OCI-LY1 (cell line): ENCODE results near the gene GRK1.

ENCODE experiments used
- H2AFZ ChIP-seq: fragments of 200-600 bp; sonication (generic), shearing (Covaris generic); 2 replicates; pipeline ENCODE4 v1.6.0; 2014; ENCODE audit warnings: antibody characterized with exemption, mild to moderate bottlenecking, low read length
- H3F3A ChIP-seq: fragments of 200-600 bp; sonication (generic), shearing (Covaris generic); 2 replicates; pipeline ENCODE4 v1.6.0; 2014; ENCODE audit warnings: mild to moderate bottlenecking, antibody characterized with exemption, low read length, moderate library complexity; ENCODE audit not compliant: insufficient read depth
- H3K27ac ChIP-seq: fragments of 200-600 bp; sonication (generic); 2 replicates; pipeline ENCODE4 v1.5.1; 2014; ENCODE audit warnings: low read length, mixed run types, mild to moderate bottlenecking, low read depth; ENCODE audit not compliant: poor library complexity, severe bottlenecking
- H3K27me3 ChIP-seq: fragments of 200-600 bp; sonication (generic); 2 replicates; pipeline ENCODE4 v1.6.0; 2014; ENCODE audit warnings: antibody characterized with exemption, mild to moderate bottlenecking, low read length, moderate library complexity; ENCODE audit not compliant: insufficient read depth
- H3K36me3 ChIP-seq: fragments of 200-600 bp; sonication (generic); 2 replicates; pipeline ENCODE4 v1.6.1; 2014; ENCODE audit warnings: mild to moderate bottlenecking, antibody characterized with exemption, low read length, moderate library complexity, mixed read lengths; ENCODE audit not compliant: insufficient read depth
- H3K4me1 ChIP-seq: fragments of 200-600 bp; sonication (generic); 2 replicates; pipeline ENCODE4 v1.5.1; 2014; ENCODE audit warnings: mild to moderate bottlenecking, low read length, moderate library complexity; ENCODE audit not compliant: insufficient read depth, severe bottlenecking
- H3K4me2 ChIP-seq: fragments of 200-600 bp; sonication (generic), shearing (Covaris generic); 2 replicates; pipeline ENCODE4 v1.6.1; 2014; ENCODE audit warnings: low read length
- H3K4me3 ChIP-seq: fragments of 200-600 bp; sonication (generic); 2 replicates; pipeline ENCODE4 v1.5.1; 2014; ENCODE audit warnings: low read length, low read depth, mild to moderate bottlenecking, mixed read lengths; ENCODE audit not compliant: poor library complexity, severe bottlenecking
- H3K79me2 ChIP-seq: fragments of 200-600 bp; shearing (Covaris generic); 2 replicates; pipeline ENCODE4 v1.6.1; 2016; ENCODE audit warnings: mixed run types, low read length, mixed read lengths; ENCODE audit not compliant: insufficient read depth
- H3K9ac ChIP-seq: fragments of 200-600 bp; sonication (generic), shearing (Covaris generic); 2 replicates; pipeline ENCODE4 v1.6.1; 2014; ENCODE audit warnings: mild to moderate bottlenecking, low read length, mixed read lengths
- H3K9me2 ChIP-seq: fragments of 200-600 bp; sonication (generic), shearing (Covaris generic); 2 replicates; pipeline ENCODE4 v1.6.1; 2014; ENCODE audit warnings: low read depth, mild to moderate bottlenecking, low read length, mixed read lengths
- H3K9me3 ChIP-seq: fragments of 200-600 bp; shearing (Covaris generic); 2 replicates; pipeline ENCODE4 v1.6.1; 2014; ENCODE audit warnings: low read length, mixed read lengths
- H4K20me1 ChIP-seq: fragments of 200-600 bp; sonication (generic), shearing (Covaris generic); 2 replicates; pipeline ENCODE4 v1.6.0; 2016; ENCODE audit warnings: mild to moderate bottlenecking, low read length; ENCODE audit not compliant: insufficient read depth
- EZH2 ChIP-seq: fragments of 200-600 bp; sonication (generic), shearing (Covaris generic); IDR thresholded peaks from 2 replicates; pipeline ENCODE4 v1.8.0; 2017; ENCODE audit warnings: borderline replicate concordance, mixed run types, mild to moderate bottlenecking, antibody characterized with exemption, low read length, moderate library complexity, mixed read lengths
- TF ChIP-seq, protein P1 (sequence below): fragments of 200-600 bp; sonication (generic), shearing (Covaris generic); IDR thresholded peaks from 2 replicates; pipeline ENCODE4 v1.5.1; 2017; ENCODE audit warnings: mild to moderate bottlenecking, antibody characterized with exemption, low read length, moderate library complexity, mixed read lengths

The GRK1 gene

DNA sequence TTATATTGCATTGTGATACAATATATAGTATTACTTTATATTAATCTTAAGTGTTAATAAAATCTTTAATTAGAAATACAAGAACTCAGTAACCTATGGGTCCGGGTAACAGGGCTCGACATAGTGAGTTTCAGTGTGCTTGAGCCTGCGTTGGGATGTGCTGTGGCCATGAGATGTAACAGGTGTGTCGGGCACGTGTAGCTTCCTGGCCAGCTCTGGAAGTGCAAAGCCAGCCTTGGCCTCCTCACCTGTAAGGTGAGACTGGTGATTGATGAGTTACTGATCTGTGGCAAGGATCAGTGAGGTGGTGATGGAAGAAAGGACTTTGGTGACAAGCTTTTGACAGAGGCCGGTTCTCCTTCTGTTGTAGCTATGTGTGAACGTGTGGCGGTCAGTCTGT lies 28.2 kb upstream of the GRK1 start:
- H3K27me3 ChIP-seq = no peaks in the 10 kb centered on the region
- H2AFZ ChIP-seq = no peak overlapping the region
- peaks cover 2% of the 10 kb centered on the region; the same call in 1 of the 2 replicates for H3K9me3 ChIP-seq
- H3K4me3 ChIP-seq = no peak overlapping the region
- no peak overlapping the region for H3K27ac ChIP-seq
- H3K9ac ChIP-seq = no peak overlapping the region
- H3F3A ChIP-seq = no peaks in the 10 kb centered on the region
- no peak overlapping the region for H3K4me2 ChIP-seq
- no peaks in the 10 kb centered on the region for H3K4me1 ChIP-seq
- H3K9me2 ChIP-seq = no peaks in the 10 kb centered on the region
- peaks cover 86% of the 10 kb centered on the region for H3K36me3 ChIP-seq
- H4K20me1 ChIP-seq = no peaks in the 10 kb centered on the region
- TF ChIP-seq, protein P1, sequence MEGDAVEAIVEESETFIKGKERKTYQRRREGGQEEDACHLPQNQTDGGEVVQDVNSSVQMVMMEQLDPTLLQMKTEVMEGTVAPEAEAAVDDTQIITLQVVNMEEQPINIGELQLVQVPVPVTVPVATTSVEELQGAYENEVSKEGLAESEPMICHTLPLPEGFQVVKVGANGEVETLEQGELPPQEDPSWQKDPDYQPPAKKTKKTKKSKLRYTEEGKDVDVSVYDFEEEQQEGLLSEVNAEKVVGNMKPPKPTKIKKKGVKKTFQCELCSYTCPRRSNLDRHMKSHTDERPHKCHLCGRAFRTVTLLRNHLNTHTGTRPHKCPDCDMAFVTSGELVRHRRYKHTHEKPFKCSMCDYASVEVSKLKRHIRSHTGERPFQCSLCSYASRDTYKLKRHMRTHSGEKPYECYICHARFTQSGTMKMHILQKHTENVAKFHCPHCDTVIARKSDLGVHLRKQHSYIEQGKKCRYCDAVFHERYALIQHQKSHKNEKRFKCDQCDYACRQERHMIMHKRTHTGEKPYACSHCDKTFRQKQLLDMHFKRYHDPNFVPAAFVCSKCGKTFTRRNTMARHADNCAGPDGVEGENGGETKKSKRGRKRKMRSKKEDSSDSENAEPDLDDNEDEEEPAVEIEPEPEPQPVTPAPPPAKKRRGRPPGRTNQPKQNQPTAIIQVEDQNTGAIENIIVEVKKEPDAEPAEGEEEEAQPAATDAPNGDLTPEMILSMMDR = no peak
- no peak for TF ChIP-seq EZH2
- no peaks in the 10 kb centered on the region for H3K79me2 ChIP-seq

DNA sequence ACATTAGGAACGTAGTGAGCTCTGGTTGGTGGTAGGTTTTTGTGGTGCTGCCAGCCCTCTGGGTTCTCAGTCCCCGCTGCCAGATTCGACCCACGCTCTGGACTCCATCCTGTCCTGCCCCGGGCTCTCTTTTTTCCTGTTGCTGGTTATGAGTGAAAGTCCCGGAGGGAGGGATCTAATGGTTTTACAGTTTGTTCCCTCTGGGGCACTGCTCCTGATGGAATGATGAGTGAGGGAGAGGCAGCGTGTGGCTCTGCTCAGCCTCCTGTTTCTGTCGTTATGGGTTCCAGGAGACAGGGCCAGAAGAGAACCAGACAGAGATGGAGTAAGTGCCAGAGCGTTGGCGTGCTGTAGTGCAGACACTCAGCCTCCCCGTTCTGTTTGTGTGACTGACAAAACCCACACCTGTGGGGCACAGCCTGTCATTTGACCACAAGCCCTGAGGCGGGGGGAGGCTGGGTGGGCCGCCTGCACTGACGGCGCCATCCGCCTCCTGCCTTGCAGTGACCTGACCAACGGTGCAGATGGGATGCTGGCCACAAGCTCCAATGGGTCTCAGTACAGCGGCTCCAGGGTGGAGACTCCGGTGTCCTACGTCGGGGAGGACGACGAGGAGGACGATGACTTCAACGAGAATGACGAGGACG lies 27.3 kb upstream of the GRK1 start:
- no peak overlapping the region for H3K4me2 ChIP-seq
- no peak overlapping the region for H3K9ac ChIP-seq
- TF ChIP-seq, protein P1 = no peak
- TF ChIP-seq EZH2 = no peak
- H3K4me1 ChIP-seq = no peaks in the 10 kb centered on the region
- no peaks in the 10 kb centered on the region for H3K79me2 ChIP-seq
- no peaks in the 10 kb centered on the region for H3K9me2 ChIP-seq
- H3K36me3 ChIP-seq = peaks cover 77% of the 10 kb centered on the region
- H3K27ac ChIP-seq = no peak overlapping the region
- H3K4me3 ChIP-seq = no peak overlapping the region
- H3K27me3 ChIP-seq = no peaks in the 10 kb centered on the region
- no peak overlapping the region for H2AFZ ChIP-seq
- H4K20me1 ChIP-seq = no peaks in the 10 kb centered on the region
- H3K9me3 ChIP-seq = peaks cover 2% of the 10 kb centered on the region; the same call in 1 of the 2 replicates
- H3F3A ChIP-seq = no peaks in the 10 kb centered on the region

DNA sequence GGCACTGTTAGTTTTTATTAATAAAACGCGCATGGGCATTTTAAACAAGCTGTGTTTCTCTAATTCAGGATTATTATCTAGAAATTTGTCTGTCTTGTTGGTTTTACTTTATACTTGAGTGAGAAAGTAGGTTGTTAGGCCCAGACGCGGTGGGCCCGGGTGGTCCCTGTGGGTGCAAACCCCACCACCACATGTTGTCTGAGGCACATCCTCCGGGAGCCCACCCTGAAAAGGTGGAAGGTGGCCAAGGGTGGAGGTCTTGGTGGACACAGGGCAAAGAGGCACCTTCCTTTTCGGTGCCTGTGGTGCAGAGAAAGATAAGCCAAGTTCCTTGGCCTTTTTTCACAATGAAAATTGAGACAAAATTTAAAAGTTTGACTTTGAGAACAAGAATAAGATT lies 25.6 kb upstream of the GRK1 start:
- no peaks in the 10 kb centered on the region for H3K4me1 ChIP-seq
- H3K79me2 ChIP-seq = no peaks in the 10 kb centered on the region
- no peaks in the 10 kb centered on the region for H3K9me2 ChIP-seq
- H3K9me3 ChIP-seq = peaks cover 5% of the 10 kb centered on the region; the same call in 1 of the 2 replicates
- H2AFZ ChIP-seq = no peak overlapping the region
- no peaks in the 10 kb centered on the region for H3F3A ChIP-seq
- H4K20me1 ChIP-seq = no peaks in the 10 kb centered on the region
- H3K27ac ChIP-seq = no peak overlapping the region
- no peaks in the 10 kb centered on the region for H3K27me3 ChIP-seq
- peaks cover 60% of the 10 kb centered on the region for H3K36me3 ChIP-seq
- no peak overlapping the region for H3K4me3 ChIP-seq
- no peak overlapping the region for H3K9ac ChIP-seq
- TF ChIP-seq, protein P1 = no peak
- TF ChIP-seq EZH2 = no peak
- no peak overlapping the region for H3K4me2 ChIP-seq
